Measurements from ENCODE around the gene EFCAB14.

GRCh38 chr1:46686255-46686654 is 32.7 kb downstream of the EFCAB14 start:
- TF ChIP-seq CTCF (IDR thresholded peaks at IDR 0.05 in 8 of 11, conservative IDR thresholded peaks at IDR 0.05 in 3 of 11) = no peak
- no peak for TF ChIP-seq POLR2A (IDR thresholded peaks at IDR 0.05)
- no peak for TF ChIP-seq POLR2AphosphoS5 (IDR thresholded peaks at IDR 0.05)
